GM19043 (cell line): ENCODE measurements around the gene ASH1L.

Experiments used
- ATAC-seq: cut with Tn5 transposase; IDR thresholded peaks from one replicate; pipeline ENCODE4 v1.9.1; 2021; ENCODE audit warnings: low read depth; ENCODE audit not compliant: unreplicated experiment

ASH1L gene

DNA sequence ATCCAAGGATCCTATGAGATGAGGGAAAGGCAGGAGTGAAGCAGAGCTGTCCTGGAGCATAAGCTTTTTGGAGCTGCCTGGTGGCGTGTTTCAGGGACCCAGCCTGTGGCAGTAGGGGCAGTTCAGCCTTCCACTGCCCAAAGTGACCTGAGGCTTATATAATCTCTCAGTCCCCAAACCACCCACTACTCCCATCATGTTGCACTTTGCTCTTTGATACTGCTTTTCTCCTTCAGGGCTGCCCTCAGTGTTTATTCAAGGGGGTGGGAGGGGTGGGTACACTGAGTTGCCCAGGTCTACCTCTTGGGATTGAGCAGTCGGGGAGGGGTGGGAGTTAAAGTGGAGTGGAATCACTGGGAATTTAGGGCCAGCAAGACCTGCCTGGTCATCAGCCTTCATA, 276.1 kb downstream of the ASH1L start:
- ATAC-seq = no peak

DNA sequence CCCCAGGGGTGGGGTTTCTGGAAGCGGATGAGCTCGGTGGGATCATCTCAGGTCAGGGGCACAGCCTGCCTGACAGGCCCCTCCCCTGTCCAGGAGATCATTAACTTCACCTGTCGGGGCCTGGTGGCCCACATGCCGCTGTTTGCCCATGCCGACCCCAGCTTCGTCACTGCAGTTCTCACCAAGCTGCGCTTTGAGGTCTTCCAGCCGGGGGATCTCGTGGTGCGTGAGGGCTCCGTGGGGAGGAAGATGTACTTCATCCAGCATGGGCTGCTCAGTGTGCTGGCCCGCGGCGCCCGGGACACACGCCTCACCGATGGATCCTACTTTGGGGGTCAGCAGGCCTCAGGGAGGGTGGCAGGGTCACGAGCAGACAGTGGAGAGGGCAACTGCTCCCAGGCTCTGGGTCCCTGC, 277.0 kb downstream of the ASH1L start:
- no peak for ATAC-seq
